IPS-11a (cell line): ENCODE results near the gene OR2T5.
"Not testable (repeated sequence)": the region's sequence is repeated elsewhere in the genome, so short reads cannot be mapped to it uniquely, and the experiment has no call there.

Experiments
- H3K4me3 ChIP-seq: one replicate; pipeline ENCODE4 v1.5.1; 2013; ENCODE audit warnings: low read depth, low read length, control low read depth

OR2T5 gene

GRCh38 chr1:248488289-248488688, at the start of gene OR2T5:
TSS of gene OR2T5 (plus strand) at chr1:248488589. CDS start at chr1:248488589, 0 bp downstream.
- not testable (repeated sequence) for H3K4me3 ChIP-seq

- H3K4me3 ChIP-seq = not testable (repeated sequence)
Measured at GRCh38 chr1:248438668-248439067, 49.7 kb upstream of the OR2T5 start.

- not testable (repeated sequence) for H3K4me3 ChIP-seq
Measured at GRCh38 chr1:248439283-248439682, 49.1 kb upstream of the OR2T5 start.

GRCh38 chr1:248442500-248443277, 45.7 kb upstream of the OR2T5 start:
- H3K4me3 ChIP-seq = not testable (repeated sequence)

GRCh38 chr1:248444603-248445002, 43.8 kb upstream of the OR2T5 start:
- H3K4me3 ChIP-seq = not testable (repeated sequence)

- H3K4me3 ChIP-seq = not testable (repeated sequence)
Measured at GRCh38 chr1:248445399-248445798, 43.0 kb upstream of the OR2T5 start, which contains the start of gene OR2T2. TSS of gene OR2T2 (plus strand) at chr1:248445637. CDS start at chr1:248452798, 7,161 bp downstream.

- not testable (repeated sequence) for H3K4me3 ChIP-seq
Measured at GRCh38 chr1:248448409-248449074, 39.8 kb upstream of the OR2T5 start.

- H3K4me3 ChIP-seq = not testable (repeated sequence)
Measured at GRCh38 chr1:248449821-248450465, 38.4 kb upstream of the OR2T5 start.

- not testable (repeated sequence) for H3K4me3 ChIP-seq
Measured at GRCh38 chr1:248450466-248451145, 37.8 kb upstream of the OR2T5 start.

GRCh38 chr1:248453619-248454018, 34.8 kb upstream of the OR2T5 start:
- not testable (repeated sequence) for H3K4me3 ChIP-seq

GRCh38 chr1:248455045-248455444, 33.3 kb upstream of the OR2T5 start:
- H3K4me3 ChIP-seq = not testable (repeated sequence)

GRCh38 chr1:248456635-248457034, 31.8 kb upstream of the OR2T5 start:
- H3K4me3 ChIP-seq = not testable (repeated sequence)

GRCh38 chr1:248459117-248459516, 29.3 kb upstream of the OR2T5 start:
- H3K4me3 ChIP-seq = not testable (repeated sequence)

- H3K4me3 ChIP-seq = no peak overlapping the region
Measured at GRCh38 chr1:248471154-248471553, 17.2 kb upstream of the OR2T5 start.

GRCh38 chr1:248472111-248472510, 16.3 kb upstream of the OR2T5 start:
- not testable (repeated sequence) for H3K4me3 ChIP-seq

- H3K4me3 ChIP-seq = not testable (repeated sequence)
Measured at GRCh38 chr1:248473051-248473450, 15.3 kb upstream of the OR2T5 start, which contains the start of gene OR2T3. TSS of gene OR2T3 (plus strand) at chr1:248473351. CDS start at chr1:248473351, 0 bp downstream.

GRCh38 chr1:248475660-248476059, 12.7 kb upstream of the OR2T5 start:
- H3K4me3 ChIP-seq = not testable (repeated sequence)

- H3K4me3 ChIP-seq = not testable (repeated sequence)
Measured at GRCh38 chr1:248481686-248482579, 6.5 kb upstream of the OR2T5 start.

- not testable (repeated sequence) for H3K4me3 ChIP-seq
Measured at GRCh38 chr1:248496661-248497060, 8.3 kb downstream of the OR2T5 start.
